HCT116 (cell line): ENCODE measurements around the gene DICER1. TPM values are rescaled to one million over a fixed set of nuclear protein-coding genes. Genes with fewer than 3 reads are reported as not detected.

ENCODE experiments used
- ATAC-seq: fragments of 200-7000 bp; cut with Tn5 transposase; 2 replicates; pipeline ENCODE4 v1.9.1; 2020; ENCODE audit warnings: mild to moderate bottlenecking, moderate library complexity
- BruUV-seq: library from RNA; stranded (reverse); fragments of 400-500 nt; replicated peaks from 2 replicates; lab custom pipeline; 2021; lab: Mats Ljungman, UMichigan
- CTCF ChIA-PET: fragments of 300-600 bp; sonication (Branson Sonifier 250); formaldehyde crosslinking; loops from one replicate; lab custom pipeline; 2021; ENCODE audit warnings: antibody characterized with exemption; lab: Charles Lee
- POLR2A ChIA-PET: fragments of 300-600, 350-600 bp; sonication (Branson Sonifier 250); formaldehyde crosslinking; loops from one replicate; lab custom pipeline; 2021; ENCODE audit warnings: antibody characterized with exemption; lab: Charles Lee
- RAD21 ChIA-PET, 2 experiments: fragments of 300-600 bp; sonication (Branson Sonifier 250); formaldehyde crosslinking; loops; one replicate each; lab custom pipeline; 2023; ENCODE audit warnings: low total read pairs in 2 of 2; ENCODE audit not compliant: uncharacterized antibody in 2 of 2, unreplicated experiment in 2 of 2, low non-redundant PET in 1 of 2; lab: Charles Lee
- DNase-seq: peaks from one replicate; pipeline ENCODE4 v3.0.0-alpha.2; 2010; ENCODE audit warnings: low read depth, low spot score
- H2AFZ ChIP-seq: fragments of 200-600 bp; shearing (Covaris generic), sonication (generic); 2 replicates; pipeline ENCODE4 v1.6.1; 2017; ENCODE audit warnings: low read depth, mixed run types, mixed read lengths, antibody characterized with exemption, low read length; ENCODE audit not compliant: poor library complexity, severe bottlenecking
- H3K27ac ChIP-seq: 2 replicates; pipeline ENCODE4 v1.5.1; 2012; ENCODE audit warnings: low read depth, low read length
- H3K27me3 ChIP-seq: fragments of 200-600 bp; sonication (generic); 2 replicates; pipeline ENCODE4 v1.6.1; 2016; ENCODE audit warnings: mixed run types, low read length, mixed read lengths; ENCODE audit not compliant: insufficient read depth
- H3K36me3 ChIP-seq, 2 experiments: fragments of 200-500 bp in 1 of 2; fragments of 200-600 bp in 1 of 2; sonication (Bioruptor generic) in 1 of 2; sonication (generic) in 1 of 2; 2 replicates each; pipeline versions ENCODE4 v1.5.1 to v1.6.1; 2014 to 2016; ENCODE audit warnings: low read length in 2 of 2, inconsistent platforms in 1 of 2, mixed read lengths in 1 of 2, mixed run types in 1 of 2; ENCODE audit not compliant: insufficient read depth in 2 of 2, control insufficient read depth in 1 of 2
- H3K4me1 ChIP-seq, 2 experiments: fragments of 200-600 bp in 1 of 2; sonication (generic) in 1 of 2; 2 replicates each; pipeline versions ENCODE4 v1.5.1 to v1.6.1; 2012 to 2017; ENCODE audit warnings: low read length in 2 of 2, inconsistent platforms in 1 of 2, mild to moderate bottlenecking in 1 of 2, mixed read lengths in 1 of 2, mixed run types in 1 of 2, moderate library complexity in 1 of 2; ENCODE audit not compliant: insufficient read depth in 2 of 2, control insufficient read depth in 1 of 2
- H3K4me2 ChIP-seq: fragments of 200-600 bp; sonication (generic); 2 replicates; pipeline ENCODE4 v1.6.1; 2017; ENCODE audit warnings: mixed run types, low read length, mixed read lengths
- H3K4me3 ChIP-seq, 2 experiments: fragments of 200-600 bp in 1 of 2; sonication (generic) in 1 of 2; replicated peaks in 1 of 2; 2 replicates each; pipeline ENCODE4 v1.5.1; 2011 to 2016; ENCODE audit warnings: low read length in 2 of 2, control low read depth in 1 of 2, low read depth in 1 of 2, mild to moderate bottlenecking in 1 of 2, mixed read lengths in 1 of 2, mixed run types in 1 of 2
- H3K79me2 ChIP-seq: fragments of 200-600 bp; sonication (generic); 2 replicates; pipeline ENCODE4 v1.6.1; 2017; ENCODE audit warnings: mild to moderate bottlenecking, mixed run types, low read length, moderate library complexity, mixed read lengths; ENCODE audit not compliant: insufficient read depth
- H3K9ac ChIP-seq: fragments of 200-600 bp; sonication (generic); 2 replicates; pipeline ENCODE4 v1.6.1; 2016; ENCODE audit warnings: low read length, mixed read lengths
- H3K9me2 ChIP-seq: fragments of 200-600 bp; sonication (generic), shearing (Covaris generic); 2 replicates; pipeline ENCODE4 v1.6.1; 2017; ENCODE audit warnings: mixed run types, mild to moderate bottlenecking, moderate library complexity; ENCODE audit not compliant: insufficient read depth
- H3K9me3 ChIP-seq, 2 experiments: fragments of 200-500 bp in 1 of 2; fragments of 200-600 bp in 1 of 2; sonication (Bioruptor generic) in 1 of 2; sonication (generic) in 1 of 2; 2 replicates each; pipeline ENCODE4 v1.6.1; 2014 to 2017; ENCODE audit warnings: low read length in 2 of 2, mixed read lengths in 2 of 2, inconsistent platforms in 1 of 2, low read depth in 1 of 2, mild to moderate bottlenecking in 1 of 2, mixed run types in 1 of 2, moderate library complexity in 1 of 2; ENCODE audit not compliant: control insufficient read depth in 1 of 2, insufficient read depth in 1 of 2
- H4K20me1 ChIP-seq: fragments of 200-600 bp; sonication (generic), shearing (Covaris generic); 2 replicates; pipeline ENCODE4 v1.6.1; 2017; ENCODE audit warnings: mixed run types, mild to moderate bottlenecking, moderate library complexity; ENCODE audit not compliant: insufficient read depth
- CBX3 ChIP-seq: IDR thresholded peaks from 2 replicates; pipeline ENCODE4 v1.6.1; 2012; ENCODE audit warnings: low read depth
- CEBPB ChIP-seq: IDR thresholded peaks from 2 replicates; pipeline ENCODE4 v1.6.1; 2012; ENCODE audit warnings: low read depth
- SP1 ChIP-seq: IDR thresholded peaks from 2 replicates; pipeline ENCODE4 v1.6.1; 2012; ENCODE audit warnings: low read depth
- TCF7L2 ChIP-seq: IDR thresholded peaks from 2 replicates; pipeline ENCODE4 v1.7.0; 2011; ENCODE audit warnings: borderline replicate concordance, inconsistent platforms; ENCODE audit not compliant: insufficient read depth, insufficient read length; ENCODE audit errors: extremely low read depth
- ZFX ChIP-seq: fragments of 450-650 bp; IDR thresholded peaks from 2 replicates; pipeline ENCODE4 v1.6.1; 2017
- ZNF274 ChIP-seq: fragments of 200-500 bp; sonication (Bioruptor generic); IDR thresholded peaks from 2 replicates; pipeline ENCODE4 v1.6.1; 2014; ENCODE audit warnings: mild to moderate bottlenecking, low read depth, low read length, inconsistent platforms
- intact Hi-C: fragments of 100-400 bp; cut with micrococcal nuclease; formaldehyde crosslinking; loops from 2 replicates; pipeline ENCODE4 v1.10.0; 2022
- total RNA-seq: library from RNA; stranded (reverse); gene quantifications from one replicate; pipeline ENCODE4 v1.2.1, GENCODE V29; 2021; ENCODE audit not compliant: unreplicated experiment
- TF ChIP-seq, protein P1 (sequence below): IDR thresholded peaks from 2 replicates; pipeline ENCODE4 v1.6.1; 2012; ENCODE audit warnings: low read depth
- TF ChIP-seq, protein P2 (sequence below), 3 experiments: fragments of 200-600 bp in 1 of 3; sonication (generic) in 1 of 3; IDR thresholded peaks in 2 of 3; conservative IDR thresholded peaks in 1 of 3; 2 replicates each; pipeline ENCODE4 v1.5.1; 2012 to 2017; ENCODE audit warnings: low read depth in 2 of 3, low read length in 2 of 3, antibody characterized with exemption in 1 of 3, borderline replicate concordance in 1 of 3, control low read depth in 1 of 3, mild to moderate bottlenecking in 1 of 3, mixed read lengths in 1 of 3, mixed run types in 1 of 3, moderate library complexity in 1 of 3; ENCODE audit not compliant: insufficient read depth in 1 of 3

The DICER1 gene
- total RNA-seq, 1 experiment from 2014 or later = 38.6 TPM

DNA sequence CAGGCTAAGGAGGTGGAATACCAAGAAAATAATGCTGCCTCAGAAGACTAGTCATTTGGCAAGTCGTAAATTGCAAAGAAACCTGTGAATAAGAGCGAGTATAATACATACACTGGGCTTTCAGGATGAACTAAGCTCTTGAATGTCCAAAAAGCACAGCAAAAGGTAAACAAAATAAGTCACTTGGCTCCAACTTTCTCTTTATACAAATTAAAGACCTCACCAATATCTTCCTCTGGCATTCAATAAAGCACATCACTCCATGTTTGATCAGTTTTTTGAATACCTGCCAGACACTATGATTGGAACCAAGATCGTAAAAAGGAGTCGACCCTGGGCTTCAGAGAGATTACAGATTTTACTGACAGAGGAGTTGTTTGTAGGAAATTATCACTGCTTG is 3.5 kb downstream of the DICER1 start:
- TF ChIP-seq CBX3 (no peak), CEBPB (no peak), ZNF274 (no peak), ZFX (no peak)
- peaks cover 7% of the 10 kb centered on the region; the same call in 1 of the 2 replicates for H4K20me1 ChIP-seq
- H3K4me2 ChIP-seq = no peak overlapping the region
- no peak for ATAC-seq
- DNase-seq = no peak
- no peak overlapping the region for H2AFZ ChIP-seq
- no peak overlapping the region for H3K9ac ChIP-seq
- intact Hi-C loops = loop anchor here (10.0 kb wide), 1 partner anchor 381 kb away; the partner anchor contains the start of gene GLRX5
- H3K27ac ChIP-seq = no peak overlapping the region
- BruUV-seq = no TSS peak
- ChIA-PET RAD21 (no interaction called here), CTCF (no interaction called here), POLR2A (no interaction called here)
- H3K27me3 ChIP-seq = no peaks in the 10 kb centered on the region
- no peaks in the 10 kb centered on the region for H3K36me3 ChIP-seq
- H3K79me2 ChIP-seq = peaks cover 80% of the 10 kb centered on the region
- no peaks in the 10 kb centered on the region for H3K9me2 ChIP-seq
- no peak overlapping the region for H3K4me3 ChIP-seq
- no peaks in the 10 kb centered on the region for H3K9me3 ChIP-seq
- H3K4me1 ChIP-seq = peaks cover 10 to 19% of the 10 kb centered on the region in 2 experiments; a peak in 3 of 4 replicates

DNA sequence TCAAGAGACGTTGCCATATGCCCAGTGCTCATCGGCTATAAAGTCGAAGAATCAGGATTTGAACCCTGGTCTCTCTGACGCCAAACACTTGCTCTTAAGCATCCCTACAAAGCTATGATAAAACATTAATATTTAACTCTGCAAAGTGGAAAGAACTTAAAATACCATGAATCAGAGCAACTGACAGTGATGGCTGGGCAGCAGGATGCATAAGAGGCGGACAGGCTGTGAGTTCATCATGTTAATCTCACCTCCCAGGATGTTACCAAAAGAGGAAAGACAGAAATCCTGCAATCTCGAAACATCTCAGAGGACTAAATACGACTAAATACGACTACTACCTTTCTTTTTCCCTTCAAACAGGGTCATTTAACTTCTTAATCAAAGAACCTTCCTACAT is 5.8 kb downstream of the DICER1 start:
- Histone ChIP-seq H3K9ac (no peak overlapping the region), H3K4me1 (peaks cover 8 to 11% of the 10 kb centered on the region in 2 experiments; a peak in 3 of 4 replicates), H3K27me3 (no peaks in the 10 kb centered on the region), H4K20me1 (peaks cover 7% of the 10 kb centered on the region; the same call in 1 of the 2 replicates), H3K36me3 (no peaks in the 10 kb centered on the region), H3K27ac (no peak overlapping the region), H3K79me2 (peaks cover 100% of the 10 kb centered on the region), H2AFZ (no peak overlapping the region), H3K9me3 (no peaks in the 10 kb centered on the region), H3K4me3 (no peak overlapping the region), H3K9me2 (no peaks in the 10 kb centered on the region), H3K4me2 (no peak overlapping the region)
- intact Hi-C loops = loop anchor here (10.0 kb wide), 1 partner anchor 383 kb away; the partner anchor contains the start of gene GLRX5
- no TSS peak for BruUV-seq
- ChIA-PET RAD21 (no interaction called here), POLR2A (no interaction called here), CTCF (no interaction called here)
- TF ChIP-seq, protein P1, sequence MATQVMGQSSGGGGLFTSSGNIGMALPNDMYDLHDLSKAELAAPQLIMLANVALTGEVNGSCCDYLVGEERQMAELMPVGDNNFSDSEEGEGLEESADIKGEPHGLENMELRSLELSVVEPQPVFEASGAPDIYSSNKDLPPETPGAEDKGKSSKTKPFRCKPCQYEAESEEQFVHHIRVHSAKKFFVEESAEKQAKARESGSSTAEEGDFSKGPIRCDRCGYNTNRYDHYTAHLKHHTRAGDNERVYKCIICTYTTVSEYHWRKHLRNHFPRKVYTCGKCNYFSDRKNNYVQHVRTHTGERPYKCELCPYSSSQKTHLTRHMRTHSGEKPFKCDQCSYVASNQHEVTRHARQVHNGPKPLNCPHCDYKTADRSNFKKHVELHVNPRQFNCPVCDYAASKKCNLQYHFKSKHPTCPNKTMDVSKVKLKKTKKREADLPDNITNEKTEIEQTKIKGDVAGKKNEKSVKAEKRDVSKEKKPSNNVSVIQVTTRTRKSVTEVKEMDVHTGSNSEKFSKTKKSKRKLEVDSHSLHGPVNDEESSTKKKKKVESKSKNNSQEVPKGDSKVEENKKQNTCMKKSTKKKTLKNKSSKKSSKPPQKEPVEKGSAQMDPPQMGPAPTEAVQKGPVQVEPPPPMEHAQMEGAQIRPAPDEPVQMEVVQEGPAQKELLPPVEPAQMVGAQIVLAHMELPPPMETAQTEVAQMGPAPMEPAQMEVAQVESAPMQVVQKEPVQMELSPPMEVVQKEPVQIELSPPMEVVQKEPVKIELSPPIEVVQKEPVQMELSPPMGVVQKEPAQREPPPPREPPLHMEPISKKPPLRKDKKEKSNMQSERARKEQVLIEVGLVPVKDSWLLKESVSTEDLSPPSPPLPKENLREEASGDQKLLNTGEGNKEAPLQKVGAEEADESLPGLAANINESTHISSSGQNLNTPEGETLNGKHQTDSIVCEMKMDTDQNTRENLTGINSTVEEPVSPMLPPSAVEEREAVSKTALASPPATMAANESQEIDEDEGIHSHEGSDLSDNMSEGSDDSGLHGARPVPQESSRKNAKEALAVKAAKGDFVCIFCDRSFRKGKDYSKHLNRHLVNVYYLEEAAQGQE = no peak
- no peak for TF ChIP-seq SP1
- TF ChIP-seq, protein P2, sequence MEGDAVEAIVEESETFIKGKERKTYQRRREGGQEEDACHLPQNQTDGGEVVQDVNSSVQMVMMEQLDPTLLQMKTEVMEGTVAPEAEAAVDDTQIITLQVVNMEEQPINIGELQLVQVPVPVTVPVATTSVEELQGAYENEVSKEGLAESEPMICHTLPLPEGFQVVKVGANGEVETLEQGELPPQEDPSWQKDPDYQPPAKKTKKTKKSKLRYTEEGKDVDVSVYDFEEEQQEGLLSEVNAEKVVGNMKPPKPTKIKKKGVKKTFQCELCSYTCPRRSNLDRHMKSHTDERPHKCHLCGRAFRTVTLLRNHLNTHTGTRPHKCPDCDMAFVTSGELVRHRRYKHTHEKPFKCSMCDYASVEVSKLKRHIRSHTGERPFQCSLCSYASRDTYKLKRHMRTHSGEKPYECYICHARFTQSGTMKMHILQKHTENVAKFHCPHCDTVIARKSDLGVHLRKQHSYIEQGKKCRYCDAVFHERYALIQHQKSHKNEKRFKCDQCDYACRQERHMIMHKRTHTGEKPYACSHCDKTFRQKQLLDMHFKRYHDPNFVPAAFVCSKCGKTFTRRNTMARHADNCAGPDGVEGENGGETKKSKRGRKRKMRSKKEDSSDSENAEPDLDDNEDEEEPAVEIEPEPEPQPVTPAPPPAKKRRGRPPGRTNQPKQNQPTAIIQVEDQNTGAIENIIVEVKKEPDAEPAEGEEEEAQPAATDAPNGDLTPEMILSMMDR (IDR thresholded peaks at IDR 0.05 in 2 of 3, conservative IDR thresholded peaks at IDR 0.05 in 1 of 3; ENCODE audit: borderline replicate concordance in 1 of 3, insufficient read depth in 1 of 3, low read depth in 2 of 3, low read length in 2 of 3) = no peak
- no peak for TF ChIP-seq TCF7L2
- no peak for DNase-seq
- ATAC-seq = no peak
